GM21786 (cell line): ENCODE data around the gene COPZ2.
A peak's percentile ranks its signal among the peaks of the same experiment; 100 is the strongest.
"Not testable (repeated sequence)": the region's sequence is repeated elsewhere in the genome, so short reads cannot be mapped to it uniquely, and the experiment has no call there.

ENCODE experiments used
- ATAC-seq: cut with Tn5 transposase; IDR thresholded peaks from one replicate; pipeline ENCODE4 v1.9.1; 2021; ENCODE audit not compliant: unreplicated experiment

The COPZ2 gene

GRCh38 chr17:48056246-48056745 is 18.7 kb upstream of the COPZ2 start:
- no peak for ATAC-seq

- peak; percentile 62 for ATAC-seq
Observed at GRCh38 chr17:48055531-48056245, 18.1 kb upstream of the COPZ2 start.

GRCh38 chr17:48054238-48055185 is 16.9 kb upstream of the COPZ2 start:
- no peak for ATAC-seq

- ATAC-seq: no peak
Observed at GRCh38 chr17:48053758-48054237, 16.2 kb upstream of the COPZ2 start.

GRCh38 chr17:48052956-48053757 is 15.6 kb upstream of the COPZ2 start:
- ATAC-seq: no peak

- no peak for ATAC-seq
Observed at GRCh38 chr17:48051706-48052486, 14.3 kb upstream of the COPZ2 start.

- no peak for ATAC-seq
Observed at GRCh38 chr17:48051283-48051682, 13.7 kb upstream of the COPZ2 start.

GRCh38 chr17:48048384-48049126 is 11.0 kb upstream of the COPZ2 start:
- peak; percentile 34 for ATAC-seq

- ATAC-seq: peak; percentile 93
Observed at GRCh38 chr17:48047741-48048383, 10.3 kb upstream of the COPZ2 start, which contains the start of gene NFE2L1. NFE2L1 (plus strand) TSS chr17:48048359; CDS start chr17:48051119, 2,760 bp downstream.

GRCh38 chr17:48047113-48047740 is 9.6 kb upstream of the COPZ2 start:
- no peak for ATAC-seq

- no peak for ATAC-seq
Observed at GRCh38 chr17:48046296-48046695, 8.7 kb upstream of the COPZ2 start.

GRCh38 chr17:48045316-48046001 is 7.9 kb upstream of the COPZ2 start:
- no peak for ATAC-seq

GRCh38 chr17:48044851-48045250 is 7.3 kb upstream of the COPZ2 start:
- ATAC-seq: no peak

GRCh38 chr17:48043176-48043575 is 5.6 kb upstream of the COPZ2 start:
- ATAC-seq: no peak

- no peak for ATAC-seq
Observed at GRCh38 chr17:48038687-48039086, 1.1 kb upstream of the COPZ2 start.

- ATAC-seq: no peak
Observed at GRCh38 chr17:48037838-48038323, 284 bp upstream of the COPZ2 start.

- no peak for ATAC-seq
Observed at GRCh38 chr17:48036693-48037035, 933 bp downstream of the COPZ2 start.

- not testable (repeated sequence) for ATAC-seq
Observed at GRCh38 chr17:48034734-48035133, 2.9 kb downstream of the COPZ2 start.
